COR-L47 (cell line): ENCODE data around the gene ABO.
"Not testable (repeated sequence)": the region's sequence is repeated elsewhere in the genome, so short reads cannot be mapped to it uniquely, and the experiment has no call there.

Source experiments
- DNase-seq: peaks from one replicate; lab custom pipeline; 2025; lab: John Stamatoyannopoulos, UW

ABO gene

GRCh38 chr9:133290751-133291302 is 15.8 kb upstream of the ABO start:
- DNase-seq = no peak

- no peak for DNase-seq
These were observed 11.5 kb upstream of the ABO start for GRCh38 chr9:133286523-133286922.

GRCh38 chr9:133285252-133285775 is 10.3 kb upstream of the ABO start:
- DNase-seq = no peak

DNA sequence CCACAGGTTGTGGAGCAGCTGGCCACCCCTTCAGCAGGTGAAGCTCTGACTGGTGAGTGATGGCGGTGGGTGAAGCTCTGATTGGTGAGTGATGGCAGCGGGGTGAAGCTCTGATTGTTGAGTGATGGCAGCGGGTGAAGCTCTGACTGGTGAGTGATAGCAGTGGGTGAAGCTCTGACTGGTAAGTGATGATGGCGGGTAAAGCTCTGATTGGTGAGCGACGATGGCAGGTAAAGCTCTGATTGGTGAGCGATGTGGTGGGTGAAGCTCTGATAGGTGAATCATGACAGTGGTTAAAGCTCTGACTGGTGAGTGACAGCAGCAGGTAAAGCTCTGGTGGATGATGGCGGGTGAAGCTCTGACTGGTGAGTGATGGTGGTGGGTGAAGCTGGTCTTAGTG is 9.4 kb upstream of the ABO start:
- DNase-seq = no peak

- DNase-seq = not testable (repeated sequence)
These were observed 8.4 kb upstream of the ABO start for GRCh38 chr9:133283255-133284032.

GRCh38 chr9:133282464-133283238 is 7.7 kb upstream of the ABO start:
- DNase-seq = no peak

DNA sequence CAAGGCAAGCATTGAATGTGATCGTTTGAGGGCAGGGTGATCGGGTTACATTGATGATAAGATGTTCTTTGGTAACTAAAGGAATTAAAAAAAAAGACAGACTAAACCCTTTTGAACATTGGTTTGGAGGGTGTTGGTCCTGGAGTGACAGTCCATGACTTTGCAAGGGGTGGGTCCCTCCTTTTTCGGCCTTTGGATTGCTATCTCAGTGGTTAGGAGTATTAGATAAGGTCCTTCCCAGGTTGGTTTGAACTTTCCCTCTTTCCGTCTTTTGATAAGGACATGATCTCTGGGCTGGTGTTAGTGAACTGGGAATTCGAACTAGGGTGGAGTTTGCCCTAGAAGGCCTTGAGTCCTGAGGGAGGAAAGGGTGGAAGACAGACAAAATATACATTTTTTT is 5.4 kb upstream of the ABO start:
- DNase-seq = no peak

GRCh38 chr9:133278161-133279114 is 3.4 kb upstream of the ABO start:
- DNase-seq = no peak

- DNase-seq = no peak
These were observed 2.5 kb upstream of the ABO start for GRCh38 chr9:133277467-133277866.

- no peak for DNase-seq
These were observed 1.9 kb upstream of the ABO start for GRCh38 chr9:133276923-133277322.

DNA sequence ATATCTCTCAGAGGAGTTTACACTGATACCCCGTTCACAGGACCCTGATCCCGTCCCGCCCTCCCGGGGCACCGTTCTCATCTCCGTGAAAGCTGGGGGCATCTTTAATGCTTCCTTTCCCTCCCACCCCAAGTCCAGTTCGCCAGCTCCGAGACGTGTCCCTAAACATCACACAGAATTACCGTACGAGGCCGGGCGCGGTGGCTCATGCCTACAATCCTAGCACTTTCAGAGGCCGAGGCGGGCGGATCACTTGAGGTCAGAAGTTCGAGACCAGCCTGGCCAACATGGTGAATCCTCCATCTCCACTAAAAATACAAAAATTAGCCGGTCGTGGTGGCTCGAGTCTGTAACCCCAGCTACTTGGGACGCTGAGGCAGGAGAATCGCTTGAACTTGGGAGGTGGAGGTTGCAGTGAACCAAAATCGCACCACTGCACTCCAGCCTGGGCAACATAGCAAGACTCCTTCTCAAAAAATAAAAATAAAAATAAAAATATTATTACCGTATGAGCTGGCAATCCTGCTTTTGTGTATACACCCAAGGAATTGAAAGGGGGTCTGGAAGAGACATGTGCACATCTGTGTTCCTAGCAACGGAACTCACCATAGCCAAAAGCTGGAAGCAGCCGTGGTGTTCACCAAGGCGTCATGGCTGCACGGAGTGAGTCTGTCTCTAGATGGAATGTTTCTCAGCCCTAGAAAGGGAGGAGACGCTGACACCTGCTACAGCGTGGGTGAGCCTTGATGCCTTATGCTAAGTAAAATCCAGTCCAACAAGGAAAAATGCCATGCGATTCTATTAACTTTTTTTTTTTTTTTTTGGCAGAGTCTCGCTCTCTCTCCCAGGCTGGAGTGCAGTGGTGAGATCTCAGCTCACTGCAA is 1.2 kb upstream of the ABO start:
- DNase-seq = no peak

GRCh38 chr9:133274236-133275104 is 531 bp downstream of the ABO start:
- DNase-seq = no peak

GRCh38 chr9:133273819-133274218 is 1.2 kb downstream of the ABO start:
- DNase-seq = no peak

DNA sequence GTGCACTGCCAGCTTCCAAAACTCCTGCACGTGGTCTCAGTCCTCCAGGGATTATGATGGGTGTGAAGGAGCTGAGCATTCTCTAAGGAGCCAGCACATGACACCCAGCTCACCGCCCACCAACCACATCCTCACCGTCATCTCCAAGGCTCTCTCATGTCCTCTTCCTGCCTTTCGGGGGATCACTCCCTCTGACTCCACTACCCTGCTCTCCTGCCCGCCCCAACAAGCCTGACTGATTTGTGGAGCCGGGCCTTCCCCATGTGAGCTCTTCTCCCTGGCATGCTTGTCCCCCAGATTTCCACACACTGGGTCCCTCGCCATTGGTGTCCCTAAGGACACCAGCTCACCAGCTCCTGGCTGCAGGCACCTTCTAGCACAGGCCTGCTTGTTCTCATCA is 1.9 kb downstream of the ABO start:
- DNase-seq = no peak

- DNase-seq = no peak
These were observed 5.3 kb downstream of the ABO start for GRCh38 chr9:133269537-133270362.

GRCh38 chr9:133269136-133269535 is 5.9 kb downstream of the ABO start:
- DNase-seq = not testable (repeated sequence)

DNA sequence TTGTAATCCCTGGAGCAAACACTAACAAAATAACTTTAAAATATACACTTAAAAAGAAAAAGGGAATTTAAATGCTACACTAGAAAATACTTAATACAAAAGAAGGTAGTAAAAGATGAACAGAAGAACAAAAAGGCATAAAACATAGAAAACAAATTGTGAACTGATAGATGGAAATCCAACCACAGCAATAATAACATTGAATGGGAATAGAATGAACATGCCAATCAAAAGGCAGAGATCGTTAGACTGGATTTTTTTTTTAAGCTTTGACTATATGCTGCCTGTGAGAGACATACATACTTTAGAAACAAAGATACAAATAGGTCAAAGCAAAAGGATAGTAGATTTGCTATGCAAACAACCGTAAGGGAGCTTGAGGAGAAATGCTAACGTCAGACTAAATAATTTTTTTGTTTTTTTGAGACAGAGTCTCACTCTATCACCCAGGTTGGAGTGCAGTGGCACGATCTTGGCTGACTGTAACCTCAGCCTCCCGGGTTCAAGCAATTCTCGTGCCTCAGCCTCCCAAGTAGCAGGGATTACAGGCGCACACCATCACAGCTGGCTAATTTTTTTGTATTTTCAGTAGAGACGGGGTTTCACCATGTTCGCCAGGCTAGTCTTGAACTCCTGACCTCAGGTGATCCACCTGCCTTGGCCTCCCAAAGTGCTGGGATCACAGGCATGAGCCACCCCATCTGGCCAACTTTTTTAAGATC is 6.5 kb downstream of the ABO start:
- no peak for DNase-seq

- no peak for DNase-seq
These were observed 10.7 kb downstream of the ABO start for GRCh38 chr9:133264235-133264764.
